HUES48 (cell line): Measurements from ENCODE around the gene QDPR.
A peak's percentile ranks its signal among the peaks of the same experiment; 100 is the strongest.

Experiments used
- H3K27ac ChIP-seq: one replicate; pipeline ENCODE4 v1.7.0; 2013; ENCODE audit warnings: low read depth, low read length, inconsistent platforms
- H3K27me3 ChIP-seq: 2 replicates; pipeline ENCODE4 v1.6.1; 2013; ENCODE audit warnings: mild to moderate bottlenecking, low read length; ENCODE audit not compliant: control insufficient read depth, insufficient read depth
- H3K36me3 ChIP-seq: 2 replicates; pipeline ENCODE4 v1.6.1; 2013; ENCODE audit warnings: low read length; ENCODE audit not compliant: control insufficient read depth, insufficient read depth
- H3K4me1 ChIP-seq: 2 replicates; pipeline ENCODE4 v1.6.1; 2013; ENCODE audit warnings: mild to moderate bottlenecking, low read length; ENCODE audit not compliant: control insufficient read depth, insufficient read depth
- H3K4me3 ChIP-seq: 2 replicates; pipeline ENCODE4 v1.5.1; 2013; ENCODE audit warnings: mild to moderate bottlenecking, low read depth, low read length
- H3K9ac ChIP-seq: 2 replicates; pipeline ENCODE4 v1.6.1; 2013; ENCODE audit warnings: mild to moderate bottlenecking, low read depth, low read length, moderate library complexity
- H3K9me3 ChIP-seq: 2 replicates; pipeline ENCODE4 v1.6.1; 2013; ENCODE audit warnings: low read length; ENCODE audit not compliant: control insufficient read depth, insufficient read depth

Gene QDPR

GRCh38 chr4:17510582-17510981 lies 1.3 kb downstream of the QDPR start:
- Histone ChIP-seq H3K4me3 (no peak overlapping the region), H3K27me3 (peaks cover 14% of the 10 kb centered on the region; the same call in 1 of the 2 replicates), H3K4me1 (peaks cover 19% of the 10 kb centered on the region), H3K27ac (no peak overlapping the region), H3K9me3 (no peaks in the 10 kb centered on the region), H3K36me3 (peaks cover 6% of the 10 kb centered on the region; the same call in 1 of the 2 replicates), H3K9ac (no peak overlapping the region)

GRCh38 chr4:17504081-17504480 lies 7.8 kb downstream of the QDPR start:
- no peaks in the 10 kb centered on the region for H3K9me3 ChIP-seq
- no peaks in the 10 kb centered on the region for H3K27me3 ChIP-seq
- H3K36me3 ChIP-seq = peaks cover 36% of the 10 kb centered on the region
- no peak overlapping the region for H3K27ac ChIP-seq
- no peaks in the 10 kb centered on the region for H3K4me1 ChIP-seq
- H3K9ac ChIP-seq = no peak overlapping the region
- H3K4me3 ChIP-seq = no peak overlapping the region

GRCh38 chr4:17502756-17503155 lies 9.1 kb downstream of the QDPR start:
- Histone ChIP-seq H3K4me1 (no peaks in the 10 kb centered on the region), H3K27me3 (no peaks in the 10 kb centered on the region), H3K9me3 (no peaks in the 10 kb centered on the region), H3K4me3 (no peak overlapping the region), H3K36me3 (peaks cover 44% of the 10 kb centered on the region), H3K9ac (no peak overlapping the region), H3K27ac (no peak overlapping the region)

GRCh38 chr4:17500574-17500973 lies 11.3 kb downstream of the QDPR start:
- H3K9ac ChIP-seq = no peak overlapping the region
- H3K9me3 ChIP-seq = no peaks in the 10 kb centered on the region
- no peak overlapping the region for H3K4me3 ChIP-seq
- H3K27me3 ChIP-seq = no peaks in the 10 kb centered on the region
- H3K27ac ChIP-seq = no peak overlapping the region
- peaks cover 45% of the 10 kb centered on the region for H3K36me3 ChIP-seq
- H3K4me1 ChIP-seq = no peaks in the 10 kb centered on the region

GRCh38 chr4:17497890-17498523 lies 13.9 kb downstream of the QDPR start:
- no peak overlapping the region for H3K9ac ChIP-seq
- H3K36me3 ChIP-seq = peaks cover 40% of the 10 kb centered on the region
- H3K27ac ChIP-seq = no peak overlapping the region

GRCh38 chr4:17494258-17495190 lies 17.4 kb downstream of the QDPR start:
- no peak overlapping the region for H3K4me3 ChIP-seq
- H3K36me3 ChIP-seq = peaks cover 36% of the 10 kb centered on the region
- no peaks in the 10 kb centered on the region for H3K27me3 ChIP-seq
- H3K27ac ChIP-seq = peak overlapping the region; percentile 33
- no peak overlapping the region for H3K9ac ChIP-seq
- H3K4me1 ChIP-seq = peaks cover 9% of the 10 kb centered on the region; the same call in 1 of the 2 replicates
- no peaks in the 10 kb centered on the region for H3K9me3 ChIP-seq

More at GRCh38 chr4:17497890-17498523, 13.9 kb downstream of the QDPR start:
- H3K9me3 ChIP-seq = no peaks in the 10 kb centered on the region
- H3K27me3 ChIP-seq = no peaks in the 10 kb centered on the region
- H3K4me3 ChIP-seq = no peak overlapping the region
- H3K4me1 ChIP-seq = peaks cover 9% of the 10 kb centered on the region; the same call in 1 of the 2 replicates

- Histone ChIP-seq H3K9me3 (no peaks in the 10 kb centered on the region), H3K27ac (peak overlapping the region; percentile 33), H3K4me1 (peaks cover 9% of the 10 kb centered on the region; the same call in 1 of the 2 replicates), H3K27me3 (no peaks in the 10 kb centered on the region), H3K4me3 (no peak overlapping the region), H3K36me3 (peaks cover 36% of the 10 kb centered on the region), H3K9ac (no peak overlapping the region)
Measured at GRCh38 chr4:17493619-17494018, 18.3 kb downstream of the QDPR start.

- Histone ChIP-seq H3K4me1 (peaks cover 9% of the 10 kb centered on the region; the same call in 1 of the 2 replicates), H3K4me3 (no peak overlapping the region), H3K36me3 (peaks cover 33% of the 10 kb centered on the region), H3K9ac (no peak overlapping the region), H3K27ac (no peak overlapping the region), H3K27me3 (no peaks in the 10 kb centered on the region), H3K9me3 (no peaks in the 10 kb centered on the region)
Measured at GRCh38 chr4:17492876-17493275, 19.0 kb downstream of the QDPR start.

GRCh38 chr4:17492058-17492741 lies 19.7 kb downstream of the QDPR start:
- Histone ChIP-seq H3K4me1 (peaks cover 9% of the 10 kb centered on the region; the same call in 1 of the 2 replicates), H3K4me3 (no peak overlapping the region), H3K9me3 (no peaks in the 10 kb centered on the region), H3K36me3 (peaks cover 29% of the 10 kb centered on the region), H3K27ac (no peak overlapping the region), H3K27me3 (no peaks in the 10 kb centered on the region), H3K9ac (no peak overlapping the region)

- no peaks in the 10 kb centered on the region for H3K27me3 ChIP-seq
Measured at GRCh38 chr4:17491196-17491595, 20.7 kb downstream of the QDPR start.

More at GRCh38 chr4:17491196-17491595, 20.7 kb downstream of the QDPR start:
- no peak overlapping the region for H3K9ac ChIP-seq
- no peaks in the 10 kb centered on the region for H3K9me3 ChIP-seq
- H3K4me3 ChIP-seq = no peak overlapping the region
- no peak overlapping the region for H3K27ac ChIP-seq
- H3K36me3 ChIP-seq = peaks cover 33% of the 10 kb centered on the region
- peaks cover 9% of the 10 kb centered on the region; the same call in 1 of the 2 replicates for H3K4me1 ChIP-seq
